Femur (tissue), 1 donor: ENCODE data around the gene ASXL2.
"Not testable (repeated sequence)": the region's sequence is repeated elsewhere in the genome, so short reads cannot be mapped to it uniquely, and the experiment has no call there.

Source experiments
- DNase-seq: peaks from one replicate; pipeline ENCODE4 v3.0.0-alpha.2; 2017

The ASXL2 gene

DNA sequence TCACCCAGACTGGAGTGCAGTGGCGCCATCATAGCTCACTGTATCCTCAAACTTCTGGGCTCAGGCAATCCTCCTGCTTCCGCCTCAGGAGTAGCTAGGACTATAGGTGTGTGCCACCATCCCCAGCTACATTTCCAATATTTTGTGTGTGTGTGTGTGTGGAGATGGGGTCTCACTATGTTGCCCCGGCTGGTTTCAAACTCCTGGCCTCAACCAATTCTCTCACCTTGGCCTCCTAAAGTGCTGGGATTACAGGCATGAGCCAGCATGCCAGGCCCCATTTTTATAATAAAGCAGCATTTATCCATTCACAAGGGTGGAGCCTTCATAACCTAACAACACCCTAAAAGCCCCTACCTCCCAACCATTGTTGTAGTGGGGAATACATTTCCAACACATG is 152.4 kb downstream of the ASXL2 start:
- no peak for DNase-seq

DNA sequence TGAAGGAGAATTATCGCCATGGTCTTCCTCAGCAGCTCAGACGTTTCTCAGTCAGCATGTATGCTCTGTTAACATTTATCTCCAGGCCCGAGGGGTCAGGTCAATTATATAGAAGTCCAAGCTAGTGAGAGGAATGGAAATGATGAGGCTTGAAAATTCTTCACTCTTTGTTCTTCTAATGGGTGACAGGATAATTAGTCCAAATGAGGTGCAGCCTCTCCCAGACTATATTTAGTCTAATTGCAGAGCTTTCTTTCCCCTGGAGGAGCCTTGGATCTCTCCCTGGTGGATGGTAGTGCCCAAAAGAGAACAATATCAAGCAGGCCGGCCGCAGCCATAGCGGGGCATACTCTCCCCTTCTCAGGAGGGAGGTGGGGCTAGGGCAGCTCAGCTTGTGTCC is 153.5 kb downstream of the ASXL2 start:
- DNase-seq: no peak

DNA sequence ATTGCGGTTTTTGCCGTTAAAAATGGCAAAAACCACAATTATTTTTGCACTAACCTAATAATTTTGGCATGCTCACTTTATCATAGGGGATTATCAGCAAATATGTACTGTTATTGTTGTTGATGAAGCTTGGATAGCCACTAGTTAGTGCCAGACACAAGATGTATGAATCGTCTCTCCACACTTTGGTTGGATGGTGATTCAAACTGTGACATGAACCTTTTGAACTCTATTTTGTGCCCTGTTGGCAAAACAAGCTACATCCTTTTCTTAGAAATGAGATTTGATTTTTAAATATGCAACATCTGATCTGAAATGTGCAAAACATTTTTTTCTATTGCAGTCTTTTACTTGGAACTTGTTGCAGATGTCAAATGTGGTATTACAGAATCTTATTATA is 156.1 kb downstream of the ASXL2 start:
- no peak for DNase-seq

DNA sequence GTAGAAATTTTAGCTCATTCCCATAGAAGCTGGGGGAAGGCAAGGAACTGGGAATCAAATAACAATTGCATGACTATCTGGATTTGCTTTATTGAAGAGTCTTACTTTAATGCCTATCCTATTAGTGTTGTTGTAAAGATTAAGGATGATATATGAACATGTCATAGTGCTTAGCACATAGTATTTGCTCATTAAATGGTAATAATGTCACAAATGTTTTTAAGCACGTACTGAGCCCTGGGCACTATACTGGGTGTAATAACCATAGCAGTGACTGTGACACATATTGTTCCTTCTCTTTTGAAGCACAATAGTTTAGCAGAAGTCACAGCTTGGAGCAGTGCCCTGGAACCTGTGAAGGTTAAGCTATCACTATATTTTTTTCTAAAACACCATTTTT is 157.7 kb downstream of the ASXL2 start:
- no peak for DNase-seq

DNA sequence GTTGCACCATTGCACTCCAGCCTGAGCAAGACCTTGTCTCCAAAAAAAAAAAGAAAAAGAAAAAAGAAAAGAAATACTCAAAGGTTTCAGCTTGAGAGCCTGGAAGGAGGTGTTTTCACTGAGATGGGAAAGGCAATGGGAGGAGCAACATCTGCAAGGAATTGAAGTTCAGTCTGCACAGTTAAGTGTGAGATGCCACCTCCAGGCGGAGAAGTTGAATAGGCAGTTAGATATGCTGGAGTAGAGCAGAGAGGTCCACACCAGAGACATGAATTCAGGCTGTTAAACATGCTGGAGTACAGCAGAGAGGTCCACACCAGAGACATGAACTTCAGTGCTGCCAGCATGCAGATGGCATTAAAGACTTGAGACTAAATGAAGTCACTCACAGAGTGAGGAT is 163.5 kb downstream of the ASXL2 start:
- no peak for DNase-seq

DNA sequence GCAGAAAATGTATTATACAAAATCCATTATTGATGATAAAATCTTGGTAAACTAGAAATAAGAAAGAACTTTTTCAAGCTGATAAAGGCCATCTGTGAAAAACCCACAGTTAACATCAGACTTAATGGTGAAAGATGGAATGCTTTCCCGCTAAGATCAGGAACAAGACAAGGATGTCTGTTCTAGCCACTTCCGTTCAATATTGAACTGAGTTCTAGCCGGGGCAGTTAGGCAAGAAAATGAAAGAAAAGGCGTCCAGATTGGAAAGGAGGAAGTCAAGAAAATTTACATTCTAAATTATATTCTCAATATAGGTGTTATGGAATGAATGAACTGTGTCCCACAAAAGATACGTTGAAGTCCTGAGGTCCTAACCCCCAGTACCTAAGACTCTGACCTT is 165.8 kb downstream of the ASXL2 start:
- DNase-seq: no peak

GRCh38 chr2:25711675-25712354 is 166.5 kb downstream of the ASXL2 start:
- DNase-seq: no peak

- DNase-seq: no peak
Measured at GRCh38 chr2:25710750-25711149, 167.5 kb downstream of the ASXL2 start.

- DNase-seq: no peak
Measured at GRCh38 chr2:25709349-25709748, 168.9 kb downstream of the ASXL2 start.

GRCh38 chr2:25707927-25708590 is 170.2 kb downstream of the ASXL2 start:
- no peak for DNase-seq

DNA sequence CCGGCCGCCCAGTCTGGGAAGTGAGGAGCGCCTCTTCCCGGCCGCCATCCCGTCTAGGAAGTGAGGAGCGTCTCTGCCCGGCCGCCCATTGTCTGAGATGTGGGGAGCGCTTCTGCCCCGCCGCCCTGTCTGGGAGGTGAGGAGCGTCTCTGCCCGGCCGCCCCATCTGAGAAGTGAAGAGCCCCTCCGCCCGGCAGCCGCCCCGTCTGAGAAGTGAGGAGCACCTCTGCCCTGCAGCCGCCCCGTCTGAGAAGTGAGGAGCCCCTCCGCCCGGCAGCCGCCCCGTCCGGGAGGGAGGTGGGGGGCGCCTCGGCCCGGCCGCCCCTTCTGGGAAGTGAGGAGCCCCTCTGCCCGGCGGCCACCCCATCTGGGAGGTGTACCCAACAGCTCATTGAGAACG is 172.7 kb downstream of the ASXL2 start:
- not testable (repeated sequence) for DNase-seq

- DNase-seq: no peak
Measured at GRCh38 chr2:25701801-25702200, 176.5 kb downstream of the ASXL2 start.

DNA sequence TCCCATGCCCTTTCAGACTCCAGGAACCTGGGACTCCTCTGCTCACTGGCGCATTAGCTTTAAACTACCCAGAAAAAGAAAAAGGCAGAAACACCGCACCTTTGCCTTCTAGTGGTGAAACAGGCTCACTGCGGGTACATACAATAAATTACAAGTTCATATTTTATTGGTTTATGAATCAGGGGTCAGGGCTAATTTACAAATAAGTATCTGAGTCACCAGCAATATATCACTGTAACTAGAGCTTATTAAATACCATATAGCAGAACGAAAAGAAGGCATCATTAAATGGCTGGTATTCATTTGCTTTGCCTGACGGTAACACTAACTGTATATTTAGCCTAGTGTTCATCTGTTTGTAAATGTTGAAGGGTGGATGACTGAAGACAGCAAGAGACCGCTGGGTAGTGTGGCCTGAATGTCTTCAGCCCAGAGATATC is 178.0 kb downstream of the ASXL2 start:
- DNase-seq: no peak

DNA sequence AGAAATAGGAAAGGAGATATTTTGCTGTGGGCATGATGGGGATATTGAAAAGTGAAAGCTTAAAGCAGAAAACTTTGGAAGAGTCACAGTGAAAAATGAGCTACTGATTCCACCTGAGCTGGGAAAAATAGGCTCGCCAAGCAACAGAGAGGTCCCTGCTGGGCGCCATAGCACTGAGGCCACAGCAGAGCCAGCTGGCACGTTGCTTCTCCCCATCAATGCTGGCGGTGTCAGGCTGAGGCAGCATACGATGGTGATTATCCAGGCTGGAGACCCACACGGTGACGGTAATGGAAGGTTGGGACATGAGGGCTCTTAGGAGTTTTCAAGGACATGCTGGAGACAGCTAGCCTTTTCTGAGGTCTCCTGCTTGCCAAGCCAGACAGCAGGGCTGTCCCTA is 179.1 kb downstream of the ASXL2 start:
- no peak for DNase-seq

DNA sequence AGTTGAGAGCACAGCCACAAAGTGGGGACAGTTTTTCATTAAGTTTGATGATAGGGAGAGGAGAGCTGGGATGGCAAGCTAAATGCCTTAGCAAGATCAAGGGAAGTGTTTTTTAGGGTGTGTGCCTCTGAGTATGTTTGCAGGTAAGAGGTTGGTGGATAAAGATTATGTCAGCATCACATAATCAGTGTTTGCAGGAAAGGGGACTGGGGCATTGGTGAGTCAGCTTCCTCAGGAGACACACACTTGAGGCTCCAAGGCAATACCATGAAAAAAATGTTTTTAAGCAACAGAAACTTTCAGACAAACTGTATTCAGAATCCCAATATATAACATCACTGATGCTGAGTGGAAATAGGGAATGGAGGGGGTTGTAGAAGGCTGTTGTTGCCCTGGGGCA is 179.5 kb downstream of the ASXL2 start:
- DNase-seq: no peak

DNA sequence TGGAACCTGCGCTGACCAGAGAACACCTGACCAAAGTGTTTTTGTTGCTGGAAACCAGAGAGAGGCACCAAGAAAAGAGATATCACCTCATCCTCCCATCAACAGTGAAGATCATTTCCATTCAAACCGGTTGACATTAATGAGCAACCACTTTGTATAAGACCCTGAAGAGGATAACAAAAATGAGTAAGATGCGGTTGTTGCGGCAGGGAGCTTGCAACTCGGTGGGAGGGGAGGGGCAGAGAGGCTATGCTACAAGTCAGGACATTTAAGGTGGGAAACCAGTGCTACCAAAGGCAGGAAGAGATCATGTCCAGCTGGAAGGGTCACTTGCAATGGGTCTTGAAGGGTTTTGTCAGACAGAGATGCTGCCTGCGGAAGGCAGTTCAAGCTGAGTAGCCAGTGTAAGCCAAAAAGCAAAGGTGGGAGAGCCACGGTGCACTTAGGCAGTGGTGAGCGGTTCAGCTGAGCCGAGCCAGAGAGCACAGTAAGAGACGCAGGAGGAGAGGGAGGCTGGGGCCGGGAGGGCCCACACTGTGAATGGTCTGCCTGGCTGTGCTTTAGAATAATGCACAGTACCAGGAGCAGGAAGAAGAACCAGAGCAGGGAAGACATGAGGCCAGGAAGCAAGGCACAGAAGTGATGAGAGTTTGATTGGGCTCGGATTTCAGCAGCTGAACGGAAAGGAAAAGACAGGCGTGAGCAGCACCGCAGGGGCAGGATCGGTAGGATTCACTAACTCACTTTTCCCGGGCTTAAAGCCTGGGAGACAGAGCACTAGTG is 180.5 kb downstream of the ASXL2 start:
- no peak for DNase-seq

- DNase-seq: no peak
Measured at GRCh38 chr2:25692737-25693445, 185.4 kb downstream of the ASXL2 start.

GRCh38 chr2:25692143-25692542 is 186.1 kb downstream of the ASXL2 start:
- no peak for DNase-seq

DNA sequence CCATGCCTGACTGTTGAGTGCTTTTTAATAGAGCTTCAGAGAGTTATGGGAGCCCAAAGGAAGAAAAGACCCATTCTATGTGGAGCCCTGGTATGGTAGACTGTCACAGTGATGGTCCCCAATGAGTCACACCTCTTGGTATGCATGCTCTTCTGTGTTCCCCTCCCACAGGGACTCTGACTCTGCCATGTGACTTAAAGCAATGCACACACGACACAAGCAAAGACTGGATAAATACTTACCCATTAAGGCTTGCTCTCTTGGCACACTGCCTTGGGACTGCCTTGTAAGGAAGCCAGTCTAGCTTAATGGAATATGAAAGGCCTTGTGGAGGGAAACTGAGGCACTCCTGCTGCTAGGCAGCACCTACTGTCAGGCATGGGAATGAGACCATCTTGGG is 188.2 kb downstream of the ASXL2 start:
- no peak for DNase-seq

- DNase-seq: no peak
Measured at GRCh38 chr2:25688236-25688635, 190.1 kb downstream of the ASXL2 start.

- no peak for DNase-seq
Measured at GRCh38 chr2:25685741-25686140, 192.5 kb downstream of the ASXL2 start.

DNA sequence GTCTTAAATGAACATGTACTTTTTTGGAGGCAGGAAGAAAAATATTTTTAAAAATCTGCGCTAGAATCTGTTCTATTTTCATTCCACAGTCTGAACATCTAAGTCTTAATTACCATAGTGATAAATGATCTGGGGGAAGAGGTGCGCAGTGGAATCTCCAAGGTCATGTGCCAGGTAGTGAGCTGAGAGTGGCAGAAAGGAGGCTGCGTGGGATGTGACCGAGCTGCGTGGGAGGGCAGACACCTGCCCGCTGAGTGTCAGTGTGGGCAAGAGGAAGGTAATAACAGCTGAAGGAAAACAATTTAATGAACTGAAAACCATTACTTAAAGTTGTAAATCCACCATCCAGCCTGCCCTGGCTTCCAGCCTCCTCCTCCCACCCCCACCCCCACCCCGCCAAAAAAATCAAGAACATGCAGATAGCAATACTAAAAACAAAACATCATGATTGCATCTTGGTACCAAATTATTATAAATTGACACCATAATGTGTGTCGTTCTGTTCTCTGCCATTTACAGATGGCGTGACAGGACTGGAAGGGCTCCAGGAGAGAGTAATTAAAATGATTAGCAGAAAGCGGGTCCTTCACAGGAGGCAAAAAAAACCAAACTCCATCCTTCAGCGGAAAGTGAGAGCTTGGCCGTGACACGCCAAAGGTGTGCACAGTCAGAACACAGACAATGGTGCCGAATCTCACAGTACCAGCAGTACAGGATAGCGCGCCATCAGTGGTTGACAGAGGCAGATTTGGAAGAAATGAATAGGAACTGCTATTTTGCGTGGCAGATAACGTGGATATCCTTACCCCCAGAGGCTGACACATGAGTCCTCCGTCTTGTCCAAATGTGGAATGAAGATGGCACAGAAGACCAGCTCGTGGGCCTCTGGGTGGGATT is 193.5 kb downstream of the ASXL2 start:
- no peak for DNase-seq
